Head of caudate nucleus (tissue), 42 donors: Measurements from ENCODE around the gene IL1RAPL2.
A peak's percentile ranks its signal among the peaks of the same experiment; 100 is the strongest.
"Not testable (repeated sequence)": the region's sequence is repeated elsewhere in the genome, so short reads cannot be mapped to it uniquely, and the experiment has no call there.

Experiments used
- DNase-seq, 42 donors: peaks; one replicate each; pipeline versions ENCODE4 v3.0.0 to v3.0.0-alpha.2; 2020 to 2021; ENCODE audit warnings: mixed read lengths in 7 of 42
- intact Hi-C: fragments of 100-400 bp; cut with DNase I; formaldehyde crosslinking; loops from one replicate; pipeline ENCODE4 v1.15.0; 2022

Gene IL1RAPL2

GRCh38 chrX:104565791-104566680, at the start of gene IL1RAPL2:
TSS of gene IL1RAPL2 (plus strand) at chrX:104566199.
- intact Hi-C loops = no loop called here
- DNase-seq = peak in 38 of 42 donors; percentile 5 to 71 (median 42)

GRCh38 chrX:104522386-104522785, 43.6 kb upstream of the IL1RAPL2 start:
- intact Hi-C loops = no loop called here
- no peak for DNase-seq

GRCh38 chrX:104523858-104524257, 42.1 kb upstream of the IL1RAPL2 start:
- no peak for DNase-seq
- intact Hi-C loops = no loop called here

GRCh38 chrX:104539081-104539480, 26.9 kb upstream of the IL1RAPL2 start:
- DNase-seq = no peak
- intact Hi-C loops = no loop called here

GRCh38 chrX:104542447-104542846, 23.6 kb upstream of the IL1RAPL2 start:
- DNase-seq, intact Hi-C loops: not testable (repeated sequence)

GRCh38 chrX:104564335-104564734, 1.7 kb upstream of the IL1RAPL2 start:
- no peak for DNase-seq
- intact Hi-C loops = no loop called here

GRCh38 chrX:104564921-104565703, 887 bp upstream of the IL1RAPL2 start:
- DNase-seq = no peak
- intact Hi-C loops = no loop called here

GRCh38 chrX:104566681-104567501, 892 bp downstream of the IL1RAPL2 start:
- no peak for DNase-seq
- intact Hi-C loops = no loop called here

- intact Hi-C loops = no loop called here
- DNase-seq = no peak
Measured at GRCh38 chrX:104567506-104567905, 1.5 kb downstream of the IL1RAPL2 start.

- intact Hi-C loops = no loop called here
Measured at GRCh38 chrX:104568304-104568915, 2.4 kb downstream of the IL1RAPL2 start.

GRCh38 chrX:104618106-104618895, 52.3 kb downstream of the IL1RAPL2 start:
- intact Hi-C loops = no loop called here
- DNase-seq = no peak

More at GRCh38 chrX:104568304-104568915, 2.4 kb downstream of the IL1RAPL2 start:
- DNase-seq = no peak

GRCh38 chrX:104621781-104622180, 55.8 kb downstream of the IL1RAPL2 start:
- DNase-seq = no peak
- intact Hi-C loops = no loop called here

GRCh38 chrX:104641176-104641575, 75.2 kb downstream of the IL1RAPL2 start:
- DNase-seq = no peak
- intact Hi-C loops = no loop called here

- intact Hi-C loops = no loop called here
- no peak for DNase-seq
Measured at GRCh38 chrX:104647084-104647483, 81.1 kb downstream of the IL1RAPL2 start.

- intact Hi-C loops = no loop called here
- no peak for DNase-seq
Measured at GRCh38 chrX:104659005-104659744, 93.2 kb downstream of the IL1RAPL2 start.

GRCh38 chrX:104660092-104660491, 94.1 kb downstream of the IL1RAPL2 start:
- intact Hi-C loops = no loop called here
- no peak for DNase-seq

GRCh38 chrX:104662694-104663093, 96.7 kb downstream of the IL1RAPL2 start:
- DNase-seq = no peak

More at GRCh38 chrX:104662694-104663093, 96.7 kb downstream of the IL1RAPL2 start:
- intact Hi-C loops = no loop called here
